WTC11 (cell line): ENCODE data around the gene NKAIN4. TPM values are rescaled to one million over a fixed set of nuclear protein-coding genes. Genes with fewer than 3 reads are reported as not detected.

Experiments used
- ATAC-seq: fragments of 200-7000 bp; cut with Tn5 transposase; 2 replicates; pipeline ENCODE4 v1.10.0; 2021; ENCODE audit warnings: mild to moderate bottlenecking, moderate library complexity
- CTCF ChIA-PET: fragments of 300-600 bp; sonication (Branson Sonifier 250); formaldehyde crosslinking; loops from one replicate; lab custom pipeline; 2021; ENCODE audit warnings: antibody characterized with exemption; lab: Charles Lee
- POLR2A ChIA-PET: fragments of 350-600 bp; sonication (Branson Sonifier 250); formaldehyde crosslinking; loops from one replicate; lab custom pipeline; 2021; ENCODE audit warnings: antibody characterized with exemption; lab: Charles Lee
- DNase-seq: peaks from one replicate; pipeline ENCODE4 v3.0.0; 2021; ENCODE audit warnings: low spot score
- H3K27ac Mint-ChIP-seq: 2 replicates; pipeline ENCODE4 v1.8.0; 2021; ENCODE audit warnings: mixed read lengths
- H3K27me3 Mint-ChIP-seq: 2 replicates; pipeline ENCODE4 v1.8.0; 2021; ENCODE audit warnings: low read depth, mild to moderate bottlenecking, moderate library complexity, mixed read lengths
- H3K36me3 Mint-ChIP-seq: 2 replicates; pipeline ENCODE4 v1.8.0; 2021; ENCODE audit warnings: mixed read lengths
- H3K4me1 Mint-ChIP-seq: 2 replicates; pipeline ENCODE4 v1.8.0; 2022; ENCODE audit warnings: mixed read lengths
- H3K4me3 Mint-ChIP-seq: 2 replicates; pipeline ENCODE4 v1.8.0; 2021; ENCODE audit warnings: mild to moderate bottlenecking, moderate library complexity, mixed read lengths
- H3K9me3 Mint-ChIP-seq: 2 replicates; pipeline ENCODE4 v1.8.0; 2021; ENCODE audit warnings: mixed read lengths
- ATF3 ChIP-seq: sonication (generic); formaldehyde crosslinking; conservative IDR thresholded peaks from 2 replicates; pipeline ENCODE4 v1.8.1; 2022; ENCODE audit warnings: mild to moderate bottlenecking, missing genetic modification reagents
- CREM ChIP-seq: sonication (generic); formaldehyde crosslinking; IDR thresholded peaks from 2 replicates; pipeline ENCODE4 v1.8.1; 2022; ENCODE audit warnings: mild to moderate bottlenecking, missing genetic modification reagents, moderate library complexity
- E2F1 ChIP-seq: sonication (generic); formaldehyde crosslinking; IDR thresholded peaks from 2 replicates; pipeline ENCODE4 v1.8.0; 2022; ENCODE audit warnings: mild to moderate bottlenecking, missing genetic modification reagents
- E2F5 ChIP-seq: sonication (generic); formaldehyde crosslinking; IDR thresholded peaks from 2 replicates; pipeline ENCODE4 v1.8.1; 2022; ENCODE audit warnings: mild to moderate bottlenecking, moderate library complexity, missing genetic modification reagents
- EMX1 ChIP-seq: fragments of 250-450 bp; sonication (Bioruptor Pico); IDR thresholded peaks from 2 replicates; pipeline ENCODE4 v1.8.0; 2021; ENCODE audit warnings: mild to moderate bottlenecking
- ERG ChIP-seq: fragments of 250-450 bp; sonication (Bioruptor Pico); IDR thresholded peaks from 2 replicates; pipeline ENCODE4 v1.8.0; 2021; ENCODE audit warnings: mild to moderate bottlenecking
- FOXJ3 ChIP-seq: sonication (generic); formaldehyde crosslinking; IDR thresholded peaks from 2 replicates; pipeline ENCODE4 v1.9.0; 2021; ENCODE audit warnings: missing genetic modification reagents, mild to moderate bottlenecking, borderline replicate concordance
- GTF2I ChIP-seq: fragments of 250-450 bp; sonication (Bioruptor Pico); conservative IDR thresholded peaks from 2 replicates; pipeline ENCODE4 v1.4.0; 2021; ENCODE audit warnings: mild to moderate bottlenecking
- JUN ChIP-seq: sonication (generic); formaldehyde crosslinking; IDR thresholded peaks from 2 replicates; pipeline ENCODE4 v1.8.0; 2023; ENCODE audit warnings: mild to moderate bottlenecking, missing genetic modification reagents
- KAT7 ChIP-seq: sonication (generic); formaldehyde crosslinking; IDR thresholded peaks from 2 replicates; pipeline ENCODE4 v1.8.1; 2023; ENCODE audit warnings: missing genetic modification reagents, mild to moderate bottlenecking, borderline replicate concordance
- NFATC4 ChIP-seq: fragments of 250-450 bp; sonication (Bioruptor Pico); IDR thresholded peaks from 2 replicates; pipeline ENCODE4 v1.9.0; 2021; ENCODE audit warnings: mild to moderate bottlenecking
- NR2C2 ChIP-seq: sonication (generic); formaldehyde crosslinking; IDR thresholded peaks from 2 replicates; pipeline ENCODE4 v1.8.0; 2022; ENCODE audit warnings: mild to moderate bottlenecking, missing genetic modification reagents
- PRRX2 ChIP-seq: fragments of 250-450 bp; sonication (Bioruptor Pico); IDR thresholded peaks from 2 replicates; pipeline ENCODE4 v1.8.0; 2021; ENCODE audit warnings: mild to moderate bottlenecking
- SMAD3 ChIP-seq: sonication (generic); formaldehyde crosslinking; IDR thresholded peaks from 2 replicates; pipeline ENCODE4 v1.8.0; 2022; ENCODE audit warnings: missing genetic modification reagents, mild to moderate bottlenecking, borderline replicate concordance
- TCF7 ChIP-seq: sonication (generic); formaldehyde crosslinking; IDR thresholded peaks from 2 replicates; pipeline ENCODE4 v1.8.0; 2022; ENCODE audit warnings: mild to moderate bottlenecking, low read depth, missing genetic modification reagents, moderate library complexity
- ZNF138 ChIP-seq: sonication (generic); formaldehyde crosslinking; conservative IDR thresholded peaks from 2 replicates; pipeline ENCODE4 v1.8.1; 2022; ENCODE audit warnings: mild to moderate bottlenecking, moderate library complexity, missing genetic modification reagents
- ZNF219 ChIP-seq: sonication (generic); formaldehyde crosslinking; IDR thresholded peaks from 2 replicates; pipeline ENCODE4 v1.8.0; 2023; ENCODE audit warnings: missing genetic modification reagents, mild to moderate bottlenecking, borderline replicate concordance
- ZNF232 ChIP-seq: sonication (generic); formaldehyde crosslinking; IDR thresholded peaks from 2 replicates; pipeline ENCODE4 v1.8.0; 2022; ENCODE audit warnings: mild to moderate bottlenecking, missing genetic modification reagents
- ZNF396 ChIP-seq: fragments of 250-450 bp; sonication (Bioruptor Pico); IDR thresholded peaks from 2 replicates; pipeline ENCODE4 v1.8.0; 2021; ENCODE audit warnings: mild to moderate bottlenecking, moderate library complexity, borderline replicate concordance
- ZNF416 ChIP-seq: fragments of 250-450 bp; sonication (Bioruptor Pico); IDR thresholded peaks from 2 replicates; pipeline ENCODE4 v1.9.0; 2021; ENCODE audit warnings: mild to moderate bottlenecking, inconsistent platforms
- total RNA-seq: library from RNA; stranded (reverse); gene quantifications from 3 replicates; pipeline ENCODE4 v1.2.3, GENCODE V29; 2021
- TF ChIP-seq, protein P1 (sequence below): fragments of 200-600 bp; IDR thresholded peaks from 2 replicates; pipeline ENCODE4 v1.8.0; 2022; ENCODE audit warnings: antibody characterized with exemption
- TF ChIP-seq, protein P2 (sequence below): sonication (generic); formaldehyde crosslinking; IDR thresholded peaks from 2 replicates; pipeline ENCODE4 v1.8.1; 2023; ENCODE audit warnings: mild to moderate bottlenecking, missing genetic modification reagents
- TF ChIP-seq, protein P3 (sequence below): sonication (generic); formaldehyde crosslinking; IDR thresholded peaks from 2 replicates; pipeline ENCODE4 v1.8.1; 2023; ENCODE audit warnings: mild to moderate bottlenecking, missing genetic modification reagents, moderate library complexity

The NKAIN4 gene
- total RNA-seq, 1 experiment from 2014 or later, result 7.2 TPM

DNA sequence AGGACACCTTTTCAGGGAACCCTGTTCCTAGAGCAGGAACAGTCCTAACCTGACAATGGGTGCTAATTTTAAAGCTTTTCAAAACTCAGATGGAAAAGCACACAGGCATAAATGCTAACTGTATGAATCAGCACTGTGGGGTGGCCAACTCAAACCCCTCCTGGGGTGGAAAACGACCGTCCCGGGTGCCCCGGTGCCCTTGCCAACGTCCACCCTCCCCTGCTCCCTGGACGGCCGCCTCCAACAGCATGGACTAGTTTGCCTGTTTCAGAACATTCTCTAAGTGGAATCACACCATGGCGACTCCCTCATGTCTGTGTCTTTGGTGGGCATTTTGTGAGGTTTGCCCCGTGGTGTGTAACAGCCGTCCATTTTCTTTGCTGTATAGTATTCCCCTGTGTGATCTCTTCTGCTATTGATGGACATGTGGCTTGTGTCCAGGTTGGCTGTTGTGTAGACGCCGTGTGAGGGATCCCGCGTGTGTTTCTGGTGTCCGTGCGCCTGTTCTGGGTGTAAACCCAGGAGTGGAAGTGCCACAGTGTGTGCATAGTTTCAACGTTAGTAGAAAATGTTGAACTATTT is 44.6 kb upstream of the NKAIN4 start:
- ATAC-seq, result no peak
- POLR2A ChIA-PET, result no interaction called here
- no peak overlapping the region for H3K4me3 Mint-ChIP-seq

DNA sequence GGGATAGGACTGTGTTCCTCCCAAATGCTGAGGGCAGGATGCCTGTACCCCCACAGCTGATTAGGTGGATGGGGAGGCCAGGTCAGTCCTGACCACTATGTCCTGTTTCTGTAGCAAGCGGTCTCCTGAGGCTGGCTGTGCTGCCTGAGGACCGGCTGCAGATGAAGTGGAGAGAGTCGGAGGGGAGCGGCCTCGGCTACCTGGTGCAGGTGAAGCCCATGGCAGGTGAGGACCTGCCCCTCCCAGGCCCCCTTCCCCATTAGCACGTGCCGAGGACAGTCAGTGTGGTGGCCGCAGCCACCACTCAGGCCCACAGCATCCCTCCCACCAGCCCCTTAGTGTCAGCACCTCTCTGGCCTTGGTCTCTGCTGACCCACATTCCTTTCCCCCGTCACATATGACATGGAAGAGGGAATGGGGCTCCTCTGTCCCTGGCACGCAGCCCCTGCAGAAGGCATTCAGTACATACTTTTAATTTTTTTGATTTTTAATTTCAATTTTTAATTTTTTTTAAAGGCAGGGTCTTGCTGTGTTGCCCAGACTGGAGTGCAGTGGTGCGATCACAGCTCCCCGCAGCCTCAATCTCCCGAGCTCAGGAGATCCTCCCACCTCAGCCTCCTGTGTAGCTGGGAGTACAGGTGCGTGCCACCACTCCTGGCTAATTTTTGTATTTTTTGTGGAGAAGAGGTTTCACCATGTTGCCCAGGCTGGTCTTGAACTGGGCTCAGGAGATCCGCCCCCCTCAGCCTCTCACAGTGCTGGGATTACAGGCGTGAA is 43.7 kb upstream of the NKAIN4 start:
- Mint-ChIP-seq H3K9me3 (peaks cover 9% of the 10 kb centered on the region), H3K27me3 (peaks cover 16% of the 10 kb centered on the region), H3K36me3 (no peaks in the 10 kb centered on the region), H3K4me1 (peaks cover 16% of the 10 kb centered on the region), H3K4me3 (no peak overlapping the region), H3K27ac (no peak overlapping the region)
- ChIA-PET POLR2A (no interaction called here), CTCF (interaction anchor here (3.8 to 8.1 kb wide), 2 partner anchors 12 to 84 kb away, joined by 39 to 79 read pairs; no protein-coding TSS in a partner anchor)
- DNase-seq (no peak), ATAC-seq (no peak)
- no peak for TF ChIP-seq NR2C2 (CRISPR knock-in tag)
- TF ChIP-seq ZNF219 (CRISPR knock-in tag), result no peak
- no peak for TF ChIP-seq ZNF416
- TF ChIP-seq KAT7, result no peak
- no peak for TF ChIP-seq E2F5 (CRISPR knock-in tag)

More for the DNA sequence above, 44.6 kb upstream of the NKAIN4 start:
- Mint-ChIP-seq H3K27ac (no peak overlapping the region), H3K36me3 (no peaks in the 10 kb centered on the region), H3K9me3 (peaks cover 9% of the 10 kb centered on the region)
- no peak for DNase-seq
- TF ChIP-seq ERG (CRISPR knock-in tag) (no peak), EMX1 (CRISPR knock-in tag) (no peak), NFATC4 (CRISPR knock-in tag) (no peak), JUN (CRISPR knock-in tag) (no peak), TCF7 (no peak), E2F5 (CRISPR knock-in tag) (no peak), E2F1 (CRISPR knock-in tag) (no peak), PRRX2 (CRISPR knock-in tag) (no peak), GTF2I (CRISPR knock-in tag) (no peak)
- TF ChIP-seq, protein P1, sequence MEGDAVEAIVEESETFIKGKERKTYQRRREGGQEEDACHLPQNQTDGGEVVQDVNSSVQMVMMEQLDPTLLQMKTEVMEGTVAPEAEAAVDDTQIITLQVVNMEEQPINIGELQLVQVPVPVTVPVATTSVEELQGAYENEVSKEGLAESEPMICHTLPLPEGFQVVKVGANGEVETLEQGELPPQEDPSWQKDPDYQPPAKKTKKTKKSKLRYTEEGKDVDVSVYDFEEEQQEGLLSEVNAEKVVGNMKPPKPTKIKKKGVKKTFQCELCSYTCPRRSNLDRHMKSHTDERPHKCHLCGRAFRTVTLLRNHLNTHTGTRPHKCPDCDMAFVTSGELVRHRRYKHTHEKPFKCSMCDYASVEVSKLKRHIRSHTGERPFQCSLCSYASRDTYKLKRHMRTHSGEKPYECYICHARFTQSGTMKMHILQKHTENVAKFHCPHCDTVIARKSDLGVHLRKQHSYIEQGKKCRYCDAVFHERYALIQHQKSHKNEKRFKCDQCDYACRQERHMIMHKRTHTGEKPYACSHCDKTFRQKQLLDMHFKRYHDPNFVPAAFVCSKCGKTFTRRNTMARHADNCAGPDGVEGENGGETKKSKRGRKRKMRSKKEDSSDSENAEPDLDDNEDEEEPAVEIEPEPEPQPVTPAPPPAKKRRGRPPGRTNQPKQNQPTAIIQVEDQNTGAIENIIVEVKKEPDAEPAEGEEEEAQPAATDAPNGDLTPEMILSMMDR, result no peak
- TF ChIP-seq, all 79 proteins: peak for 0
- H3K4me1 Mint-ChIP-seq, result peaks cover 16% of the 10 kb centered on the region
- CTCF ChIA-PET, result no interaction called here
- peaks cover 16% of the 10 kb centered on the region for H3K27me3 Mint-ChIP-seq

DNA sequence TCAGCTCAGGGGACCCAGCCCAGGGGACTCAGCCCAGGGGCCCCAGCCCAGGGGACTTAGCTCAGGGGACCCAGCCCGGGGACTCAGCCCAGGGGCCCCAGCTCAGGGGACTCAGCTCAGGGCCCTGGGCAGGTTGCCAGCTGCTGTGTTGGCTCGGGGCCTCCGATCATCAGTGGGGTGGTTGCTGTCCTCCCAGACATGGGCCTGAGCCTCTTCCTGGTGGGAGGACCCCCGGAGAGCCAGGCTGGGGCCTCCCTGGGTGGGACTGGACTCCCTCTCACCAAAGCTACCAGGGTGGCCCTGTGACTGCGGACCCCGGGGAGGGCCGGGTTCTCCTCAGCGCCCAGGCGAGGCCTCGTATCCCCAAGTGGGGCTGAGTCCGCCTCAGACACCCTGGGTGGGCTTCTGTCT is 43.1 kb upstream of the NKAIN4 start:
- H3K4me1 Mint-ChIP-seq, result peaks cover 16% of the 10 kb centered on the region
- peaks cover 12% of the 10 kb centered on the region for H3K27me3 Mint-ChIP-seq
- peaks cover 9% of the 10 kb centered on the region for H3K9me3 Mint-ChIP-seq
- ChIA-PET CTCF (interaction anchor here (2.0 to 8.1 kb wide), 3 partner anchors 12 to 84 kb away, joined by 8 to 79 read pairs (median 39); no protein-coding TSS in a partner anchor), POLR2A (no interaction called here)
- ATAC-seq (no peak), DNase-seq (no peak)
- H3K4me3 Mint-ChIP-seq, result no peak overlapping the region
- H3K36me3 Mint-ChIP-seq, result no peaks in the 10 kb centered on the region
- no peak overlapping the region for H3K27ac Mint-ChIP-seq
- TF ChIP-seq, protein P2, sequence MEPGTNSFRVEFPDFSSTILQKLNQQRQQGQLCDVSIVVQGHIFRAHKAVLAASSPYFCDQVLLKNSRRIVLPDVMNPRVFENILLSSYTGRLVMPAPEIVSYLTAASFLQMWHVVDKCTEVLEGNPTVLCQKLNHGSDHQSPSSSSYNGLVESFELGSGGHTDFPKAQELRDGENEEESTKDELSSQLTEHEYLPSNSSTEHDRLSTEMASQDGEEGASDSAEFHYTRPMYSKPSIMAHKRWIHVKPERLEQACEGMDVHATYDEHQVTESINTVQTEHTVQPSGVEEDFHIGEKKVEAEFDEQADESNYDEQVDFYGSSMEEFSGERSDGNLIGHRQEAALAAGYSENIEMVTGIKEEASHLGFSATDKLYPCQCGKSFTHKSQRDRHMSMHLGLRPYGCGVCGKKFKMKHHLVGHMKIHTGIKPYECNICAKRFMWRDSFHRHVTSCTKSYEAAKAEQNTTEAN (CRISPR knock-in tag), result no peak
- TF ChIP-seq ZNF396 (no peak), ZNF232 (no peak), ATF3 (CRISPR knock-in tag) (no peak), KAT7 (no peak), CREM (CRISPR knock-in tag) (no peak), SMAD3 (CRISPR knock-in tag) (no peak), FOXJ3 (no peak), ZNF138 (CRISPR knock-in tag) (no peak)
- TF ChIP-seq, protein P3, sequence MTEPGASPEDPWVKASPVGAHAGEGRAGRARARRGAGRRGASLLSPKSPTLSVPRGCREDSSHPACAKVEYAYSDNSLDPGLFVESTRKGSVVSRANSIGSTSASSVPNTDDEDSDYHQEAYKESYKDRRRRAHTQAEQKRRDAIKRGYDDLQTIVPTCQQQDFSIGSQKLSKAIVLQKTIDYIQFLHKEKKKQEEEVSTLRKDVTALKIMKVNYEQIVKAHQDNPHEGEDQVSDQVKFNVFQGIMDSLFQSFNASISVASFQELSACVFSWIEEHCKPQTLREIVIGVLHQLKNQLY (CRISPR knock-in tag), result no peak
